Activated naive CD4-positive, alpha-beta T cell (primary cell): ENCODE measurements around the gene MUC4.

Source experiments
- DNase-seq, 4 experiments: peaks; one replicate each; lab custom pipeline; 2025; lab: John Stamatoyannopoulos, UW

The MUC4 gene

DNA sequence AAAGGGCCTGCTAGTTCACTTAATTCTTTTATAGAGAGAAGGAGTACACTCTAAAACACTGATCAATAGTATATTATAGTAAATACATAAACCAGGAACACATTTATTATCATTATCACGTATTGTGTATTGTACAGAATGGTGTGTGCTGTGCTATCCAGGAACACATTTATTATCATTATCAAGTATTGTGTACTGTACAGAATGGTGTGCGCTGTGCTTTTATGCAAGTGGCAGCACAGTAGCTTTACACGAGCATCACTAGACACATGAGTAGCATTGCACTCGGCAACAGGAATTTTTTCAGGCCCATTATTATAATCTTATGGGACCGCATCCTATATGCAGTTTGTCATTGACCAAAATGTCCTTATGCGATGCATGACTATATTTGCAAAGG is 111.9 kb downstream of the MUC4 start:
- no peak for DNase-seq

DNA sequence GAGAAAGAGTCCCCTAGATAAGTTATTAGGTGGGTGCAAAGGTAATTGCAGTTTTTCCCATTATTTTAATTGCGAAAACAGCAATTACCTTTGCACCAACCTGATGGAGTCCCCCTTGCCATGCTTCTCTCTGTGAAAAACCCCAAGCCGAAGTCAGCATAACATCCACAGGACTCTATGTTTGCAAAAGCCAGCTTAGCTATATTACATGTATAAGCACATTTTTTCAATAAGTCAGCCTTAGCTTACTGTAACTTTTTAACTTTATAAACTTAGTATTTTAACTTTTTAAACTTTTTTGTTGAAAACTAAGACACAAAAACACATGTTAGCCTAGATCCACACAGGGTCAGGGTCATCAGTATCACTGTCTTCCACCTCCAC is 112.3 kb downstream of the MUC4 start:
- DNase-seq, result no peak

DNA sequence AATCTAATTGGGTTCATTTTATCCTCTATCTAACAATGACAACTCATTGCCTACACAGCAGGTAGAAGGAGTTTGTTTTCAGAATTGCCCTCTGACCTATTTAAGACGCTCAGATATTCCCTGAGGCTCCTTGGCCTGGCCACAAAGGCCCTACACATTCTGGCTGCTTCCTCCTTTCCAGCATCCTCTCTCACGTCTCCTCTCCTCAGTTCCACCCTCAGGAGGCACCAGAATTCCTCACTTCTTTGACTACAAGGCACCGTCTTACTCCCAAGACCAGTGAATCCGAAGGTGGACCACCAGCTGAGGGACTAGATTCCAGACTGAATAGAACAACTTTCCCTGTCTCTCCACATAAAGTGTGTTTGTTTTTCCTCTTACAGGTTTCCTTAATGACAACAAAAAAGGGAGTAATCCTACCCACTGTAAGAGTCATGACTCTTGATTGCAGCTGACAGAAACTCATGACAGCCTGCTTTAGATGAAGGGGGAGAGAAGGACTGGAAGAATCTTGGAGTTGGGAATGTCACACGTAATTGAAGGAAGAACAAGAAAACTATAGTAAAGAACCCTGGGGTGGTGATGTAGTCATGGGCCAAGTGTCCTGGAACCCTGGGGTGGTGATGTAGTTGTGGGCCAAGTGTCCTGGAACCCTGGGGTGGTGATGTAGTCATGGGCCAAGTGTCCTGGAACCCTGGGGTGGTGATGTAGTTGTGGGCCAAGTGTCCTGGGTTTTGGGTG is 112.9 kb downstream of the MUC4 start:
- DNase-seq, result no peak

DNA sequence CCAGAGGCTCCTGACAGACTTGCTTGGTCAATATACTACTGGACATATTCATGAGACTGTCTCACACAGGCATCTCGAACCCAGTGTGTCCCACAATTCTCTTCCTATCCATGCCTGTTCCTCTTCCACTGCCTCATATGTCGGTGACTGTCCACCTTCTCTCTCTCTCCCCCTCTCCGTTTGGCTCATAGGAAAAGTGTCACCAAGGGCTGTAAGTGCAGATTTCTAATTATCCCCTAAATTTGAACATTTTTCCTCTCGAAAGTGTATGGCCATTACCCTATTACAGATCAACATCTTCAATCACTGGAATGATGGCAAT is 113.4 kb downstream of the MUC4 start:
- DNase-seq, result no peak

DNA sequence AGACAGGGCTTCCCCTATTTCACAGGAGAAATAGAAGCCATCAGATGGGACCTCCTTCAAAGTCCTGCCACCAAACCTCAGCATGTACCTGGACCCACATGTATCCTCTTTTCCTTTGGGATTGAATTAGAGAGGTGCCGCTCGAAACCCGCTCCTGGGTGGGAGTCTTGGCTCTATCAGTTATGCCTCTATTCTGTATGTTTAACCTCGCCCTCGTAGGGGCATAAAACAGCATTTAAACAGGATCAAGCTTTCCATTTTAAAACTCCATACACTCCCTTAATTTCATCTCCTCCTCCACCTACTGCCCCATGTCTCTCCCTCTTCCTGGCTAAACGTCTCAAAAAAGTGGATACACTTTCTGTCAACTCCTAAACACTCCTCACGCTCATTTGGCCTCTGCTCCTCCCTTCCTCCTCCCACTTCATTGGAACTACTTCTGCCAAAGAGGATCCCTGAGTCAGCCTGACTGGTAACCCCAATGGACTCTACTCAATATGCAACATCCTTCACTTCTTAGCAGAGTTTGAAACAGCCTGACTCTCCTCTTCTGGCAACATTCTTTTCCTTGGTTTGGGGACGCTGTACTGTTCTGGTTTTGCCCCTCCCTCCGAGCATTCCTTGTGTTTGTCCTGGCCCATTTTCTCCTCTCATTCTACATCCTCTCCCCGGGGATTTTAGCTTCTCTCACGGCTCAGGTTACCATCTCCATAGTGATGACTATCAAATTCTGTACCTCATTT is 114.0 kb downstream of the MUC4 start:
- DNase-seq, result no peak
